HepG2 (cell line): ENCODE measurements around the gene IL12B.

Source experiments
- CHD2 ChIP-seq: IDR thresholded peaks from 2 replicates; pipeline ENCODE4 v1.6.1; 2011; ENCODE audit warnings: low read depth, low read length, improper control_type of control experiment
- HNF1A ChIP-seq, 2 experiments: sonication (generic) in 1 of 2; formaldehyde crosslinking in 1 of 2; IDR thresholded peaks; 2 replicates each; pipeline versions ENCODE4 v1.4.0 to v1.6.1; 2016 to 2020; ENCODE audit warnings: borderline replicate concordance in 1 of 2, low read depth in 1 of 2, mild to moderate bottlenecking in 1 of 2, missing genetic modification reagents in 1 of 2
- KAT7 ChIP-seq: IDR thresholded peaks from 2 replicates; pipeline ENCODE4 v1.6.1; 2018; ENCODE audit warnings: borderline replicate concordance, missing compliant biosample characterization
- MAX ChIP-seq: IDR thresholded peaks from 2 replicates; pipeline ENCODE4 v1.6.1; 2012; ENCODE audit warnings: inconsistent platforms
- PHF8 ChIP-seq: sonication (generic); formaldehyde crosslinking; IDR thresholded peaks from 2 replicates; pipeline ENCODE4 v1.5.0; 2020; ENCODE audit warnings: missing genetic modification reagents
- POLR2A ChIP-seq, 2 experiments: IDR thresholded peaks; 2 replicates each; pipeline ENCODE4 v1.6.1; 2011; ENCODE audit warnings: low read depth in 2 of 2, low read length in 2 of 2, mild to moderate bottlenecking in 1 of 2, moderate library complexity in 1 of 2; ENCODE audit not compliant: insufficient read depth in 1 of 2
- POLR2AphosphoS2 ChIP-seq: IDR thresholded peaks from 2 replicates; pipeline ENCODE4 v1.6.1; 2011; ENCODE audit warnings: low read depth, low read length, improper control_type of control experiment
- SRSF1 ChIP-seq: fragments of 200-400 bp; formaldehyde crosslinking; optimal IDR thresholded peaks from 2 replicates; pipeline ENCODE3; 2017; ENCODE audit warnings: mild to moderate bottlenecking, low read depth, low read length, moderate library complexity
- ZFY ChIP-seq: sonication (generic); formaldehyde crosslinking; IDR thresholded peaks from 2 replicates; pipeline ENCODE4 v1.4.0; 2020; ENCODE audit warnings: missing genetic modification reagents
- ZNF205 ChIP-seq: IDR thresholded peaks from 2 replicates; pipeline ENCODE4 v1.6.1; 2018; ENCODE audit warnings: missing biosample characterization, missing genetic modification reagents
- ZNF292 ChIP-seq: sonication (generic); formaldehyde crosslinking; IDR thresholded peaks from 2 replicates; pipeline ENCODE4 v1.8.1; 2022; ENCODE audit warnings: mild to moderate bottlenecking, low read depth, missing genetic modification reagents, borderline replicate concordance
- ZNF33A ChIP-seq: sonication (generic); formaldehyde crosslinking; IDR thresholded peaks from 2 replicates; pipeline ENCODE4 v1.5.1; 2020; ENCODE audit warnings: missing genetic modification reagents, mild to moderate bottlenecking, moderate library complexity, borderline replicate concordance
- TF ChIP-seq, protein P1 (sequence below): sonication (generic); formaldehyde crosslinking; IDR thresholded peaks from 2 replicates; pipeline ENCODE4 v1.5.0; 2020; ENCODE audit warnings: mild to moderate bottlenecking, missing genetic modification reagents, moderate library complexity
- TF ChIP-seq, protein P2 (sequence below): sonication (generic); formaldehyde crosslinking; IDR thresholded peaks from 2 replicates; pipeline ENCODE4 v1.5.1; 2020; ENCODE audit warnings: missing genetic modification reagents, mild to moderate bottlenecking, borderline replicate concordance

DNA sequence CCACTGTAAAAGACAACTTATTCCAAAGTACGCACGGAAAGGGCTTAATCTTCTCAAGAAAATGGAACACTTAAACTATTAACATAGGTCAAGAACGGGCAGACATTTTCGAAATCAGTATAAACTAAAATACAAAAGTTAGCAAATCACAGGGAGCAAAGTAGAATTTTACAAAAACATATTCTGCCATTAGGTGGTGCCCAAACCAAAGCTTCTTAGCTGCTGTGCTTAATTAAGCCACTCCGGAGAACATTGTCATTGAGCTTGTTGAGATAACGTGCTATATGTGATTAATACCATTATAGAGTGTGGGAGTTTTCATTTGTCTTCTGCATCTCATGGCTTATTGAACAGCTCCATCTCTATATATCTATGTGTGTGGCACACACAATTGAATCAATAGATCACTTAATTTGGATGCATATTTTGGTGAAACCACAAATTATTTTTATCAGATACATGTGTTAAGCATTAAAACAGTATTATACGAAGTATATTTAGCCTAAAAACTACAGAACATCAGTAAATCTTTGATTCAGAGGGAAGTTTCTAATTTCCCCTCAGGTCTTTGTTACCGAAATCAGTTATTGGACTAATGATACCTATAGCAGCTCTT lies 43.8 kb downstream of the IL12B start:
- TF ChIP-seq KAT7 (CRISPR knock-in tag) (no peak), POLR2AphosphoS2 (no peak), PHF8 (CRISPR knock-in tag) (no peak), POLR2A (IDR thresholded peaks at IDR 0.05; ENCODE audit: insufficient read depth in 1 of 2, low read depth in 2 of 2, low read length in 2 of 2) (no peak), CHD2 (no peak), SRSF1 (no peak), ZNF292 (CRISPR knock-in tag) (no peak), MAX (no peak), ZNF33A (CRISPR knock-in tag) (no peak), HNF1A (IDR thresholded peaks at IDR 0.05; ENCODE audit: low read depth) (no peak), HNF1A (CRISPR knock-in tag; IDR thresholded peaks at IDR 0.05; ENCODE audit: borderline replicate concordance) (no peak), ZNF205 (CRISPR knock-in tag) (no peak), ZFY (CRISPR knock-in tag) (no peak)
- TF ChIP-seq, protein P1, sequence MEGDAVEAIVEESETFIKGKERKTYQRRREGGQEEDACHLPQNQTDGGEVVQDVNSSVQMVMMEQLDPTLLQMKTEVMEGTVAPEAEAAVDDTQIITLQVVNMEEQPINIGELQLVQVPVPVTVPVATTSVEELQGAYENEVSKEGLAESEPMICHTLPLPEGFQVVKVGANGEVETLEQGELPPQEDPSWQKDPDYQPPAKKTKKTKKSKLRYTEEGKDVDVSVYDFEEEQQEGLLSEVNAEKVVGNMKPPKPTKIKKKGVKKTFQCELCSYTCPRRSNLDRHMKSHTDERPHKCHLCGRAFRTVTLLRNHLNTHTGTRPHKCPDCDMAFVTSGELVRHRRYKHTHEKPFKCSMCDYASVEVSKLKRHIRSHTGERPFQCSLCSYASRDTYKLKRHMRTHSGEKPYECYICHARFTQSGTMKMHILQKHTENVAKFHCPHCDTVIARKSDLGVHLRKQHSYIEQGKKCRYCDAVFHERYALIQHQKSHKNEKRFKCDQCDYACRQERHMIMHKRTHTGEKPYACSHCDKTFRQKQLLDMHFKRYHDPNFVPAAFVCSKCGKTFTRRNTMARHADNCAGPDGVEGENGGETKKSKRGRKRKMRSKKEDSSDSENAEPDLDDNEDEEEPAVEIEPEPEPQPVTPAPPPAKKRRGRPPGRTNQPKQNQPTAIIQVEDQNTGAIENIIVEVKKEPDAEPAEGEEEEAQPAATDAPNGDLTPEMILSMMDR (CRISPR knock-in tag) = peak; percentile 46
- TF ChIP-seq, protein P2, sequence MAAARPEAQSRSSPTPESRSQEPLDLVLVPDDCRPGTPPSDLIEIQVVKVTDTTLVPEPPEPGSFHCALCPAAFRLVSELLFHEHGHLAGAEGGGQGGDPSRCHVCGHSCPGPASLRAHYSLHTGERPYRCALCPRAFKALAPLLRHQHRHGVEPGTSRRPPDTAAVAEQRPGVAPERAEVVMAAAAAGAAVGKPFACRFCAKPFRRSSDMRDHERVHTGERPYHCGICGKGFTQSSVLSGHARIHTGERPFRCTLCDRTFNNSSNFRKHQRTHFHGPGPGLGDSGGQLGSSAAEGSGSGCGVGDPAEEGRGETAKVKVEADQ (CRISPR knock-in tag) = no peak
